Stimulated activated CD8-positive, alpha-beta memory T cell treated with anti-CD3 and anti-CD28 coated beads, Interleukin-12 subunit alpha, Interleukin-12 subunit beta, amount 100 ng/mL, for 4 hours (primary cell): ENCODE results near the gene PFKFB2.

ENCODE experiments used
- DNase-seq: peaks from one replicate; pipeline ENCODE4 v3.0.0-alpha.2; 2020; ENCODE audit warnings: low read depth

Gene PFKFB2

GRCh38 chr1:207021876-207022596 lies 31.0 kb upstream of the PFKFB2 start:
- DNase-seq = no peak

- no peak for DNase-seq
These were observed 29.9 kb upstream of the PFKFB2 start for GRCh38 chr1:207022996-207023679.

DNA sequence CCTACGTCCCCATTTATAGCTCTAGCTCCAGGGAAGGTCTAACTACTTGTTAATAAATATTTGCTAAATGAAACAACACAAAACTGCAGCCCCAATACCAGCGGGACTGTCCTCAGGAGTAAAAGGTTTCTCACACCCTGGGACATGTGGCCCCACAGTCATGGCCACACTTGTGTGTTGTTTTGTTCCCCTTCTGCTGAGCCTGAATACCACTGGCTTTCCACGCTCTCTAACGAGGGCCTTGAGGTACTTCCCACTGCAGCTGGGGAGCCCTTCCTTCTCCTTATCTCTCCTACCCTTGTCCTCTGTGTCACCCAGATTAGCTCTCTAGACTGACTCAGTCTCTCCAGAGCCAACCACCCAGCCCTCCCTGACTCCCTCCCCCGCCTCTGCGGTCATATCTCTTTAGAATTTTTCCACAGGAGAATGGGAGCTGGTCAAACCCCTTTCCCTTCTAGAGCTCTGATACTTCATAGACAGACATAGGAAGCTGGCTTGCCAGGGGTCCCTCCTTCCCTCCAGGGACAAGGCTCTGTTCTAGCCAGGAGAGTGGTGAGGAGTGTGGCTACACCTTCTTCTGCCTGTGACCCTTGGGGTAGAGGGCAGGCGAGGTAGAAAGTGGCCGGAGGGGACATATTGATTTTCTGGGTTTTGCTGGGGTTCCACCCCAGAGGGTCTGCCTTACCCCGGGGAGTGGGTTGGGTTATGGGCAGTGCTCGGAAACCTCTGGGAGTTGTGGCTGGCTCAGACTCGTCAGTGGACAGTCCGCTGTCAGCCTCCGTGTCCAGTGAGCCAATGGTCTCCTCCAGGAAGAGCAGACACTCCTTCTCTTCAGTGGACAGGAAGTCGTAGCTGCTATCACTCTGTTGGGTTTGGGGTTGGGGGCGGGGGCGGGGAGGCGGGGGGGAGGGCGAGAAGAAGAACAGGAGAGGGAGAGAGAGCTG lies 28.6 kb upstream of the PFKFB2 start:
- no peak for DNase-seq

- DNase-seq = no peak
These were observed 27.8 kb upstream of the PFKFB2 start for GRCh38 chr1:207025146-207025880.

- no peak for DNase-seq
These were observed 27.0 kb upstream of the PFKFB2 start for GRCh38 chr1:207026104-207026534.

DNA sequence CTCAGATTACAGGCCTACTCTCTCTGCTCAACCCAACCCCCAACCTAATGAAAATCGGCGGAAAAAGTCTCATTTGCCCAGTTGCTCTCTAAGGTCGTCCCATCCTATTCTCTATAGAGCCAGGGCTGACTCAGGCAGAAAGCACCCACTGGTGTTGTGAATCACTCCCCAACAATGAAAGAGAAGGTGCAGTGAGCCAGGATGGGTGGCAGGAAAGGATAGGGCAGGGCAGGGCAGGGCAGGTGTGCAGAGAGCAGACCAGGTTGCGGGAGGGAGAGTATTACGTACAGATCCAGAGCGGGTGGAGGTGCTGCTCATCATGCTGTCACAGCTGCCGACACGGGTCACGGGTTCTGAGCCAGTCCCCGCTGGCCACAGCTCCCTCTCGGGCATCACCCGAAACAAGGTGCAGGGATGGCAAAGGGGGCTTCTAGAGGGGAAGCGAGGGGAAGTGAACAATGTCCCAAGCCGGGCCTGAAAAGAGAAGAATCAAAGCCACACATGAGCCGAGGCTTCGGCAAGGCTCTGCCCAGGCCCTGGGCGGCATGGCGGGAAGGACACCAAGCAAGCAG lies 25.8 kb upstream of the PFKFB2 start:
- DNase-seq = no peak

- DNase-seq = no peak
These were observed 25.2 kb upstream of the PFKFB2 start for GRCh38 chr1:207027921-207028320.

DNA sequence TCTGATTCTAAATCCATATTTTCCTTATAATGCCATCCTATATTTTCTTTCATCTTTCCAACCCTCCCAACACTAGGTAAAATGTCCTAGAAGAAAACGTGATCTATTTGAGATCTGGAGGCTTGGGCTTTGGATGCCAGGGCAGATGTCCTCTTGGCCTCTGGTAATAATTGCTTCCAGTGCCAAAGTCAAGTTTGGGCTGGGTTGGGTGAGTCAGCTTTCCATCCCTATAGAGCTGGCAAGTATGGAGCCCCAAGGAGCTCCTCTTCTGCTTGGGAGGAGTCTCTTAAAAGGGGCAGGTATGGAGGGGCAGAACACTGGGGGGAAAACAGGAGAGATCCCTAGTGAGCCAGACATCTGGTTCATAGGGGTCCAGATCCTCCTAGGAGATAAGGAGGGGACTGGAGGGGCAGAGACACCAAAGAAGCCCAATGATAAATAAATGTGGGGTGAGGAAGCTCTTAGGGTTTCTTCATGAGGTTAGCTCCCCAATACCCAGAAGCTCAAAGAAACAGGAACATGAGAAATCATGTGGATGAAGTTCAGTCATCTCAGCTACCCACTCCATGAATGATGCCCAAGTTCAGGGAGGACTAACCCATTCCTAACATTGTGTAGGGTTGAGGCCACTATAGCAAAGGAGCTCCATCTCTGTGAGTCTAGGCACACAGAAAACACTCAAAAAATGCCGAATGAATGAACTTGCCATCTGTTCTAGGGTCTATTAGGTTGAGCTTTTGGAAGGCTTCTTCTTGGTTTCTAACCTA lies 24.0 kb upstream of the PFKFB2 start:
- no peak for DNase-seq

GRCh38 chr1:207029701-207030521 lies 23.2 kb upstream of the PFKFB2 start:
- no peak for DNase-seq

GRCh38 chr1:207030522-207031009 lies 22.5 kb upstream of the PFKFB2 start:
- no peak for DNase-seq

DNA sequence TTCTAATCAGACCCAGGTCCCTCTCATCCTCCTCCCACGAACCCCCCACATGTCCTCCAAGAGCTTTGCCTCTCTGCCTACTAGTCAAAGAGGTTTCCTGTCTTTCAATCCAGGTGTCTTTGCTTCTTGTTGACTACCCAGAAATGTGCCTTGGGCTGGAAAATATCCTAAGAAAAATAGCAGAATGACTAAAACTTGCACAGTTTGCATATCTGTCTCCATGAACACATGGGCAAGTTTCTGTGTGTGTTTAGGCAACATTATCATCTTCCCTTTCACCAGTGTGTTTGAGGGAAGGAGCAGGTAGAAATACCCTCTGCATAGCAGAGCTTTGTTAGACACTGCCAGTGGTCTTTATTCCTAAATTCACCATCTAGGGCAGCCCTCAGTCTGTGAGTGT lies 22.1 kb upstream of the PFKFB2 start:
- DNase-seq = no peak

DNA sequence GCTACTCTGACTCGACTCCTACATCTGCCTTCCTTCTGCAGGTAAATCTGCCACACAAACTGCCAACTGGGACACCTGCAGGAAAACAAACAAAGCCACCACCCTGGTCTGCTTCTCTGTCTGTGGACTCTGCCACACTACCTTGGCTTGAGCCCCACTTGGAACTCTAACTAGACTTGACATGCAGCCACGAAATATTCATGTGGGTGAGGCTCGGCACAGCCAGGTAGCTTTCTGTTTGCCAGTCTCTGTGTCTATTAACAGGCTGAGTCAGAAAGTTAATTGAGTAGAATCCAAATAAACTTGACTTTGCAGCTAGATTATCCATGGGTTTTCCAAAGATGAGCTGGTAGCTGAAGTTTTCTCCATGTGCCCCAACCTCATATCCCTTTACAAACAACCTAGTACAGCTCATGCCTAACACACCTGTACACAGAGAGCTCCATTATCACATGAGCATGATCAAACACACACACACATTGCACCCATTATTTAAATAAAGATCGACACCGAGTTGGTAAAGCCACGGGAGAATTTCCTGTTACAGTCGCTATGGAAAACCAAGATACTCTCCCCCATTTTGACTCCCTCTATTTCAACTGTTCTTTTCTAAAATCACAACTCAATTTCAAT lies 21.3 kb upstream of the PFKFB2 start:
- DNase-seq = no peak

- no peak for DNase-seq
These were observed 20.5 kb upstream of the PFKFB2 start, which contains the start of gene C1orf116 for GRCh38 chr1:207032528-207033017. TSS of gene C1orf116 (minus strand) at chr1:207032756. CDS start at chr1:207027598, 5,158 bp downstream.

DNA sequence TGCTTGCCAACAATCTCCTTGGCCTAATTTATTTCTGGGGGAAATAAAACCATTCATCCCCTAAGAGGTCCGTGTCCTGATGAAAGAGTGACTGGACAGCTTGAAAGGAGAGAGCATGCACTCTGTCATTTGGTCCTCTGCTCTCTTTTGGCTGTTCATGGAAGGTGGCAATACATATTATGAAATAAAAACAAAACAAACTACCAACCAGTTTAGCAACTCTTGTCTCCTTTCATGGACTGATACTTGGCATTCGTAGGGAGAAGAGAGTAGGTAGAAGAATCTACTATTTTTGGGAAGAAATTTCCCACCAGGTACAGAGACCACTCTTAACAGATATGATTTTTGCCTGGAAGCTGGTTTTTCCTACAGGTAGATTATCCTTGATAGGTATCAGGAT lies 19.8 kb upstream of the PFKFB2 start:
- DNase-seq = no peak

DNA sequence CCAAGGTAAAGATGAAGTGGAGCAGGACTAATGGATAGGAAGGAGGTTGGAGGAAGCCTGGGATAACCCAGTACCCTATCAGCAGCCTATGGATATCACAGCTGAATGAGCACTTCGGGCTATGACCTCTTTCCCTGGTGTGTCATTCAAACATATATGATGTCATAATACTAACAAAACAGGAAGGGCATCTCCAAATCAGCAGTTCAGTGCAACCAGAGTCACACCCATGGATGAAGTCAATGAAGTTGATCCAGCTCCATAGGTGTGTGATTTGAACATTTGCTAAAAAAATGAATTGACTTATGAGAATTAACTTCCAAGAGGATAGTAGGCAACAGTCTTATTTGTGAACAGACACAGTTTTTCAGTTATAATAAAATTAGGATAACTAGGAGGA lies 18.9 kb upstream of the PFKFB2 start:
- DNase-seq = no peak

- DNase-seq = no peak
These were observed 18.1 kb upstream of the PFKFB2 start for GRCh38 chr1:207034998-207035397.

- DNase-seq = no peak
These were observed 17.1 kb upstream of the PFKFB2 start for GRCh38 chr1:207035877-207036551.

- DNase-seq = no peak
These were observed 16.2 kb upstream of the PFKFB2 start for GRCh38 chr1:207036865-207037264.
